ENCODE measurements around the gene CACNG7. TPM values are rescaled to one million over a fixed set of nuclear protein-coding genes. Genes with fewer than 3 reads are reported as not detected.

The CACNG7 gene
- total RNA-seq, 2 donors from 2014 or later, result not detected

- intact Hi-C loops (cut with DNase I, micrococcal nuclease), result no loop called here
- no peak for ATAC-seq
- DNase-seq, result no peak
These were observed 83.7 kb downstream of the CACNG7 start for GRCh38 chr19:53992815-53993214.

DNA sequence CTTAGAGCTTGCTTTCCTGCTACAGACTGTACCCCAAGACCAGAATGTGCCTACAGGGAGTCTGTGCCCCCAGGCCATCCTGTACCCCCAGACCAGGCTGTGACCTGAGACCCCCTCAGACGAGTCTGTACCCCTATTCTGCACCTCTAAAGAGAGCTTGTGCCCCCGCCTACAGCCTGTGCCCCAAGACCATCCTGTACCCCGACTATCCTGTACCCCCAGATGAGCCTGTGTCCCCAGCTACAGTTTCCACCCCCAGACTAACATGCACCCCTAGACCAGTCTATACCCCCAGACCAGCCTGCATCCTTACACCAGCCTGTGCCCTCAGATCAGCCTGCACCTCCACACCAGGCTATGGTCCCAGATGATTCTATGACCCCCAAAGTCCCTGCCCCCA, 84.4 kb downstream of the CACNG7 start:
- intact Hi-C loops (cut with DNase I, micrococcal nuclease), result no loop called here

More for the DNA sequence above, 84.4 kb downstream of the CACNG7 start:
- no peak for ATAC-seq
- no peak for DNase-seq

Other genes with a start within 250 kb of the CACNG7 start
- gene NLRP12, start 85.0 kb upstream of the CACNG7 start, total RNA-seq, result under 1 TPM; 0.09 to 0.22 TPM
- 10 to 100 TPM; 55.6 to 78.4 TPM for gene MYADM, start 41.4 kb upstream of the CACNG7 start, total RNA-seq
- under 1 TPM in 1 of 2 donors, not detected in 1; 0.22 TPM for gene PRKCG, start 27.1 kb upstream of the CACNG7 start, total RNA-seq
- gene CACNG8, start 53.7 kb downstream of the CACNG7 start, total RNA-seq, result under 1 TPM in 1 of 2 donors, not detected in 1; 0.03 TPM
- gene CACNG6, start 82.4 kb downstream of the CACNG7 start, total RNA-seq, result not detected
- gene VSTM1, start 154.6 kb downstream of the CACNG7 start, total RNA-seq, result not detected
- gene TARM1, start 172.1 kb downstream of the CACNG7 start, total RNA-seq, result not detected
- under 1 TPM; 0.67 to 0.98 TPM for gene OSCAR, start 191.5 kb downstream of the CACNG7 start, total RNA-seq
- gene NDUFA3, start 193.6 kb downstream of the CACNG7 start, total RNA-seq, result 100 to 1,000 TPM; 146 to 147 TPM
- 10 to 100 TPM; 12.4 to 12.7 TPM for gene TFPT, start 206.4 kb downstream of the CACNG7 start, total RNA-seq
- 10 to 100 TPM; 37.4 to 38.6 TPM for gene PRPF31, start 206.5 kb downstream of the CACNG7 start, total RNA-seq
- gene CNOT3, start 228.5 kb downstream of the CACNG7 start, total RNA-seq, result 10 to 100 TPM; 32.9 to 42.2 TPM